Renal cortical epithelial cell (primary cell): ENCODE measurements around the gene COL18A1. TPM values are rescaled to one million over a fixed set of nuclear protein-coding genes. Genes with fewer than 3 reads are reported as not detected.

Experiments
- DNase-seq: peaks from one replicate; pipeline ENCODE4 v3.0.0-alpha.2; 2011; ENCODE audit warnings: low read depth
- total RNA-seq: library from RNA; depleted of rRNA; stranded (reverse); fragments of >200 nt; gene quantifications from 2 replicates; pipeline ENCODE4 v1.2.3, GENCODE V29; 2014

Gene COL18A1
- total RNA-seq, 1 donor from 2014 or later: 672 TPM

DNA sequence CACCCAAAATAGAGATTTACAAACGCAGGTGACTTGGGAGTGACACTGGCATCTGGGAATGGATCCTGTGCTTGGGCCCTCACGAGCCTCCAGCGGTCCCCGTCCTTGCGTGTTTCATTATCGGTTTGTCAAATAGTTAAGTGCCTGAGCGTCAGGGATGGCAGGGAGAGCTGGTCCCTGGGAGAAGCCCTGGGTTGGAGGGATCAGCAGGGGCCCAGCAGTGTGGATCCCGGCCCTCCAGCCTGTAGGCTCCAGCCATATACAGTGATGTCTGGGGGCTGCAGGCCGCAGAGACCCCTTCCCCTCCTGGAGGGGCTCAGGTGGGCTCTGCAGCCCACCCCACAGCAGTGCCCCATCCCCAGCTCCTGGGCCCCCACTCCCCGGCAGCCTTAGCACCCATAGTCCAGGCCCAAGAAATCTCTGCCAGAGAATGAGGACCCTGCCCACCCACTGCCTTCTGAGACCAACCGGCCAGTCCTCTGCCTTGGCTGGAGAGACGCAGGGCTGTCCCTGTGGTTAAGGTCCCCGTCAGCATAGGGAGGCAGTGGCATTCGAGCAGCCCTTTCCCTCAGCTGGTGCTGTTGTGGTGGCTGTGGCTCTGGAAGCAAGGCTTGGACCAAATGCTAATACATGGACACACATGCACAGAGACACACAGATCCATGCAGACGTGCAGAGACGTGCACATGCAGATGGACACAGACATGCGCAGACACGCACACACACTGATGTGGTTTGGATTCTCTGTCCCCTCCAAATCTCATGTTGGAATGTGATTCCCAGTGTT lies 139.7 kb downstream of the COL18A1 start:
- no peak for DNase-seq

DNA sequence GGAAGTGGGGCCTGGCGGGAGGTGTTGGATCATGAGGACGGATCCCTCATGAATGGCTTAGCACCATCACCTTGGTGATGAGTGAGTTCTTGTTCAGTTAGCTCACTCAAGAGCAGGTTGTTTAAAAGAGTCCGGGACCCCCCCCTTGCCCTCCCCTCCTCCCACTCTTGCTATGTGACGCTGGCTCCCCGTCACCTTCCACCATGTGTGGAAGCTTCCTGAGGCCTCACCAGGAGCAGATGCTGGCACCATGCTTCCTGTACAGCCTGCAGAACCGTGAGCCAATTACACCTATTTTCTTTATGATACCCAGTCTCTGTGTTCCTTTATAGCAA lies 140.2 kb downstream of the COL18A1 start:
- DNase-seq: no peak

DNA sequence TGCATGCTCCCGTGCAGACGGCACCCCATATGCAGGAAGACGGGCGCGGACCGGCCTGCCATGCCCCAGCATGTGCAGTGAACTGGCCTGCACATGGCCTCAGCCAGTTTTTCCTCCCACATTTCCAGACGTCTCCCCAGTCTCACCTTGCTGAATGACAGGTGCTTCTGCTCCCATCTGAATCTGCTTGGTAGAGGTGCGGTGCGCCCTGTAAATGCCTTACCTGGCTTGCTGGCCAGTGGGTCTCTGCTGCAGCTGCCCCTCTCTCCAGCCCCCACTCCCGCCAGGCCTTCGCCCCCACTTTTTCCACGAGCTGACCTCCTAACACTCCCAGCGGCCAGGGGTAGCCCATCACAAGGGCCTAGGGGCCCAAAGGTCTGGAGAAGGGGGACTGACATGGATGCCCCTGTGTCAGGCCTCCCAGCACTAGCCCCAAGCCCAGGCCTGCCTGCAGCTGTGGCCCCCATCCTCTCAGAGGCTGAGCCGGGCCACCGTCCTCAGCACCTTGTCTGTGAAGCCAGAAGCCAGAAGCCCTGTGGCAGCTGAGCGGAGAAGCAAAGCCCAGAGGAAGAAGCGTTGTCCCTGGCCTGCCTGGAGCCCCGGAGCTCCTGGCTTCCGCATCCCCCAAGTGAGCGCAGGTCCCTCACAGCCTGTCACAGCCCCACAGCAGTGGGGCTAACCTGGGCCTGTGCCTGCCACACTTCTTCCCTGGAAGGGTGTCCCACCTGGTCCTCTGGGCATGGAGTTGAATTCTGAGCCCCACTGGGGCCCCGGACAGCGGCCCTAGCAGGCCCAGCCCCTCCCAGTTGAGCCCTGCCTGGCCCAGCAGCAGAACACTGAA lies 140.9 kb downstream of the COL18A1 start:
- DNase-seq: no peak

DNA sequence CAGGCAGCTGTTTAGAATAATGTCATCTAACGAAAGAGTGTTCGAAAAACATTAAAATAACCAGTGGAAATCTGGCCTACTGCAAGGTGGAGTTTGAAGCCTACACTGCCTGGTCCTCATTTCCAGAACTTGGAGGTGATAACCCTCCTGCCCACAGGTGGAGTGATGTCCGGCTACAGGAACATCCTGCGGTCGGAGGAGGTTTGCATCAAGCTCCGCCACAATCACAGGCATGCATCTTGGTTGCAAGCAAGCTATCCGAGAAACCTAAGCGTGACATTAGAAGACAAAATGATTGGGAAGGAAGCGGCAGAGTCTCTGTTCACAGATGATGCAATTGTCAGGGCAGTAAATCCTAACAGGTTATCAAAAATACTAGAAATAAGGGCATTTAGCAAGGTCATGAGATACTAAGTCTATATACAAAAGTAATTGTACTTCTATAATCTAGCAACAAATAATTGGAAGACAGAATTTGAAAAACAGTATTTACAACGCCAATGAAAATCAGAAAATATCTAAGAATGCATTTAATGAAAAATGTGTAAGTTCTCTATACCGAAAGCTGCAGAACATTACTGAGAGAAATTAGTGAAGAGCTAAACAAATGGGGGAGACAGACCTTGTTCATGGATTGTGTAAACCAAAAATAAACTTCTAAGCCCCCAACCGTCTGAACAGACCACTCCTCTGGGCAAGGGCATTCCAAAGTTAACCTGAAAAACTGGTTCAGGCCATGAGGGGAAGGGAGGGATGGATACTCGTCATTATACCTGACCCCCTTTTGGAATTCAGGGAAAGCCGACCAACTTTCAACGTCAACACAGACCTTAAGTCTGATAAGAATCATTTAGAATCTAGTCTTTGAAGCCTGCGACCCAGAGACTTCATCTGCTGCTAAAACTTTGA lies 141.9 kb downstream of the COL18A1 start:
- DNase-seq: no peak

DNA sequence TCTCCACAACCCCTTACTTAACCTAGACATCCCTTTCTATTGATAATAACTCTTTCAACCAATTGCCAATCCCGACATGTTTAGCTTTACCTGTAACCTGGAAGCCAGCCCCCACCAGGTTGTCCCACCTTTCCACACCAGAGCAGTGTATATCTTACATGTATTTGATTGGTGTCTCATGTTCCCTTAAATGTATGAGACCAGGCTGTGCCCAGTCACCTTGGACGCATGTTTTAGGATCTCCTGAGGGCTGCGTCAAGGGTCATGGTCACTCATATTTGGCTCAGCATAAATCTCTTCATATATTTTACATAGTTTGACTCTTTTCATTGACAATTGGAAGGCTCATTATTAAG lies 142.6 kb downstream of the COL18A1 start:
- DNase-seq: no peak

DNA sequence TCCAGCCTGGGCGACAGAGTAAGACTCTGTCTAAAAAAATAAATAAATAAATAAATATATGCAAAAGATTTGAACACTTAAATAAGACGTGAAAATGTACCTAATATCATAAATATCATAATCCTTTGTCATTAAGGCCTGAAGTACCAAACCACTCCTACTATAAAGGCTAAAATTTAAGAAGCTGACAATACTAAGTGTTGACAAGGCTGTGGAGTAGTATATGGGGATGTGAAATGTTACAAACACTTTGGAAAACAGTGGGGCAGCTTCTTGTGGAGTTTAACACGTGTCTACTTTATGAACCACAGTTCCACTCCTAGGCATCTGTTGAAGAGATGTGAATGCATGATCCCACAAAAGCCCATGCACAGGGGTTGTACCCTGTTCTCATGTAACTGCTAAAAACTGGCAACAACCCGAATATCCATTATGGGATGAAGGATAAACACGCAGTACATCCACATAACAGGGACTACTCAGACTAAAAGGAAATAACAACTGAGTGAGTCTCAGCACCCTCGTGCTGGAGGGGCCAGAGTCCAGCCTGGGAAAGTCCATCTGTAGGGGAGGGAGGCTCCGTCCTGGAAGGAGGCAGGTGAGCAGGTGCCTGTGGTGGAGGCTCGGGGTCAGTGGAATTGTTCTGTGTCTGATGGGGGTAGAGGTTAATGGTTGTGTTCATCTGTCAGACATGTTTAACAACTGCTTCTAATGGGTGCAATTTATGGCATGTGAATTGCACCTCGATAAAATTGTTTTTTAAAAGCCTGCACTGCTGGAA lies 143.9 kb downstream of the COL18A1 start:
- DNase-seq: peak; percentile 9

DNA sequence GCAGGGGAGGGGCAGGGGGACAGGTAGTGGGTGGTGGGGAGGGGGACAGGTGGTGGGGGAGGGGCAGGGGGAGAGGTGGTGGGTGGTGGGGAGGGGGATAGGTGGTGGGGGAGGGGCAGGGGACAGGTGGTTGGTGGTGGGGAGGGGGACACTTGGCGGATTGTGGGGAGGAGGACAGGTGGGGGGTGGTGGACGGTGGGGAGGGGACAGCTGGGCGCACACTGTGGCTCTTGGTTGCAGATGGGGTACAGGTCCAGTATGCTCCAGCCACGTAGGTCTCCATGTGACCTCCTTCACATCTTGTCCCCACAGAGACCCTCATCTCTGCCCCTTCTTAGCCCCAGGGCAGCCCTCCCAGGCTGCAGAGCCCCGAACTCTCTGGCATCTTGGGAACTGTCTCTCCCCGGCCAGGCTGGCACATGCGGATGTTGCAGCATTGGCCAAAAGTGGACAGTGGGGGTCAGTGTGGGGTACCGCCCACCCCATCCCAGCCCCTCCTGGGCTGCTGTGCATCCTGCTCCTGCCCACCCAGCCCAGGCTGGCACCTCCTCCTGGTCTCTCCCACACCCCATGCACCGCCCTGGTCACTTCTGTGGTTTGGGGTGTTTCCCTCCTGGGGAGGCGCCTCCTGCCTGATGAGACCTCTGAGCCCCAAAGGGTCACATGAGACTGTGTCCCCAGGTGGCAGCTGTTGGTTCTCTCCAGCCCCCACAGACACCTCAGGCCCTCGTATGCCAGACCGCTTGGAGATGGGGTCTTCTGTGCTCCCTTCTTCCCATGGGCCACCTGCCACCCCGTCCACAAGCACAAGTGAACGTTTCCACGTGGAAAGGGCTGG lies 144.9 kb downstream of the COL18A1 start:
- DNase-seq: no peak

DNA sequence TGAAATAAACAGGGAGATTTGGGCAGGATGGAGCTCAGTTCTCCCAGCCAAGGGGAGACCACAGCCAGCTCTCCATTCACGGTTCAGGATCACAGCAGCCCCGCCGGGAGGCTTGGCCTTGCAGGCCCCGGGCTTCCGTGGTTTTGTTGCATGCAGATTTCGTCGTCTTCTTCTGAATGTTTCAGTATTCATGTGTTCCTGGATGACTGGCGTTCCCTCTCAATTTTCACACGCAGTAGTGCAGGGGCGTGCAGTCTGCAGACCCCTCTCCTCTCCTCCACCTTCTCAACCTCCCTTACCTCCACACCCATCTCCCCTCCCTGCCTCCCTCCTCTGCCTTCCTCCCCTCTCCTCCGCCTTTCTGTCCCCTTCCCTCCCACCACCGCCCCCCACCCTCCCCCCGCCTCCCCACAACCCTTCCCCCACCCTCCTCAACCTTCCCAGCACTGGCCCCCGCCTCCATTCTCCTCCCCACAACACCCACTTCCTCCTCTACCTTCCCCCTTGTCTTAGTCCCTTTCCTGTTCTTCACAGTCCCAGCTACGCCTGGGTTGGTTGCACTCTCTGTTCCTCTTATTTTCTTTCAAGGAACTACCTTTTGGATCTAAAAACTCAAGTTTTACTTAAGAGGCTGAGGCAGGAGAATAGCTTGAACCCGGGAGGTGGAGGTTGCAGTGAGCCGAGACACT lies 145.7 kb downstream of the COL18A1 start:
- peak; percentile 16 for DNase-seq

DNA sequence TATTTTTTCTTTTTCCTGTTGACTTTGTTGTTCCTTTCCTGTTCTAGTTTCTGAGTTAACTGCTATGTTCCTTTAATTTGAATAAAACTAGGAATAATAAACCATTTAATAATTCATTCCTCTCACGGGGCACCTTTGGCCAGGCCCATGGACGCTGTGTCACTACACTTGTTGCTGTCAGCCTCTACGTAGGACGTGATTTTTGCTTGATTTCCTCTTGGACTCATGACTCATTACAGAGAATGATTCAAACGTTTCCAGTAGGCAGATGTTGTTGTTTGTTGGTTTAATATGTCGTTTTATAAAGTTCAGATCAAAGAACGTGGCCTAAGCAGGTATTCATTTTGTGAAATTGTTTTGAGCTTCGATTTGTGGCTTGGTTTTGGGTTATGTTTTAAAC lies 146.4 kb downstream of the COL18A1 start:
- DNase-seq: peak; percentile 95

DNA sequence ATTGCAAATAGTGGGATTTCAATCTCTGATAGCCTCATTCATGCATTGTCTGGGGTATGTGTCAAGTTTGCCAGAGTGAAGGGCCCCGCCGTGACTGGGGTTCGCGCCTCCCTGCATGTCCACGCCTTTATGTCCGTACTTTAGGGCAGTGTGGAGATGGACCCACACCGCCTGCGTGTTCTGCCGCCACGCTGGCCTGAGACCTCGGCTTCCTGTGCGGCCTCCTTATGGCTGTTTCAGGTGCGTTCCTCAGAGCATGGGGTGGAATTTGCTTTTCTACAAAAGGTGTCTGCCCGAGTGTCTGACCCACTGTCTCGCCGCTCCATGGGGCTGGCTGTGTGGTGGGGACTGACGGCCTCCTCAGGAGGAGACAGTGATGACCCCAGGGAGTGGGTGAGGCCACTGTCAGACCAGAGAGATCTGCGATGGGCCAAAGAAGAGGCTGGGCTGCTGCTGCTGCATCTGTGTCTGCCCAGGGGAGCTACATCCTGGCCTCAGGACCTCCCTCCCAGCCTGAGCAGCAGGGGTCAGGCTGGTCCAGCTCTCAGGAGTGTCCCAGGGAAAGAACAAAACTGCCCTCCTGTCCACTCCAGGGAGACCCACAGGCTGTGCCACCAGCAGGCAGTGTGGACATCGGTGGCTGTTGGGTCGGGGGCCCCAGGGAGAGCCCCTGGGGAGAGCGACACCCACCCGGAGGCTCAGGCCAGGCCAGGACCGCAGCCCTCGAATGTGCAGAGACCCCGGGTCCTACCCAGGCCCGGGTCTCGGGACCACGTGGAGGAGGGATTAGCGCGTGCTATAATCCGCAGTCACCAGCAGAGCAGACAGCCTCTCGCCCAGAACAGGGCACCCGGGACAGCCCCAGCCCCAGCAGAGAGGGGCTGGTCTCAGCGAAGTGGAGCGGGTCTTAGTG lies 147.1 kb downstream of the COL18A1 start:
- DNase-seq: no peak

DNA sequence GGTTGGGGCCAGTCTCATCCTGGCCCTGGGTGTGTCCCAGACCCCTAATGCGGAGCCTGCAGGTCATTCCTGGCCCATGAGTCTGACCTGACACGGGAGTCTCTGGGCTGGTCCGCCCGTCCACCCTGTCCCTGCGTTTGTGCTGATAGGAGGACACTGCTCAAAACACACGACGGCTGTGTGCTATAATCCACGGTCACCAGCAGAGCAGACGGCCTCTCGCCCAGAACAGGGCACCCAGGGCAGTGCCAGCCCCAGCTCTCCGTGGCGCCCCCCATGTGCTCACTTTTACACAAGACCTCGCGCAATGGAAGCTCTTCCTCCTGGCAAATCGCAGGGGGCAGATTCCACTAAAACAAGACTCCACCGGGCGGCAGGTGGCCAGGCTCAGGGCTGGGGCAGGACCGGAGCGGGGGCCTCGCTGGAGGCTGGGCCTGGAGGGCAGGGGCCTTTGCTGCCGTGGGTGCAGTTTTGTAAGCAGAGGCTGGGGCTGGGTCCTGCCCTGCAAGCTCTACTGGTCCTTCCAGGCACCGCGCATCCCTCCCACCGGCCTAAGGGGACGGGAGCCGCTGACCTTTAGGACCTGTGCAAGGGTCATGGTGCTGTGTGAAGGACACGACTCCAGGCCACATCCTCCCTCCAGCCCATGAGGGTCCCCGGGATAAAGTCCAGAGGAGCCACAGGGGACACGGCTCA lies 147.9 kb downstream of the COL18A1 start:
- no peak for DNase-seq

DNA sequence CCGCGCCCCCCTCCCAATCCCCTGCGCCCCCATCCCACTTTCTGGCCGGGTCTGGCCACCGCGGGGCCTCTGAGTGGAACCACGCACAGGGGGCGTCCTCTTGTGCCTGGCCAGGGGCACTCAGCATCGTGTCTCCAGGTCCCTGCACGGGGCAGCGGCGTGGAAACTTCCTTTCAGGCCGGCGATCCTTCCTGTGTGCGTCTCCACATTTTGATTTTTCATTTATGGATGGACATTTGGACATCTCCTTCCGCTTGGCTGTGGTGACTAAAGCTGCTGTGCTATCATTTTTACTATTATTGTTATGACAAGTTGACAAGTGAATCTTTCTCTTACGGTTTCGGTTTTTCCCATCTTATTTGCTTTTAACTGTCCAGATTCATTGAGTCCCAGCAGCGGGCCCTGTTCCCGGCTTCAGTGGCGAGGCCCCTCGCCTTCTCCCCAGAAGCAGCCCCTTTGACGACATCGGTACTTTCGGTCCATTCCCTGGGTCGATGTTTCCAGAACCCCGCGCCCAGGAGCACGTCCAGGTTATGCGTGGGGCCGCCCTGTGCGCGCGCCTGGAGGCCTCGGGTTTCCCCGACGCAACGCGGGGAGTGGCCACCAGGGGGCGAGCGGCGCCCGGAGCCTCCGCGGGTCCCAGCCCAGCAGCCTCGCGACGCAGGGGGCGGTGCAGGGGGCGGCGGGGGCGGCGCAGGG lies 149.7 kb downstream of the COL18A1 start:
- DNase-seq: peak; percentile 13

DNA sequence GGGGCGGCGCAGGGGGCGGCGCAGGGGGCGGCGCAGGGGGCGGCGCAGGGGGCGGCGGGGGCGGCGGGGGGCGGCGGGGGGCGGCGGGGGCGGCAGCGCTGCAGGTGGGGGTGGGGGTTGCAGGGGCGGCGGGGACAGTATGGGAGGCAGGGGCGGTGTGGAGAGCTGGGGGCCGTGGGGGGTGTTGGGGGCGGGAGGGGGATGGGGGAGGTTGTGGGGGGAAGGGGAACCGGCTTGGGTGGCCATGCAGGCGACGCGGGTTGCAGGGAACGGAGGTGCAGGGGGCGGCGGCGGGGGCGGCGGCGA lies 150.2 kb downstream of the COL18A1 start:
- DNase-seq: no peak

DNA sequence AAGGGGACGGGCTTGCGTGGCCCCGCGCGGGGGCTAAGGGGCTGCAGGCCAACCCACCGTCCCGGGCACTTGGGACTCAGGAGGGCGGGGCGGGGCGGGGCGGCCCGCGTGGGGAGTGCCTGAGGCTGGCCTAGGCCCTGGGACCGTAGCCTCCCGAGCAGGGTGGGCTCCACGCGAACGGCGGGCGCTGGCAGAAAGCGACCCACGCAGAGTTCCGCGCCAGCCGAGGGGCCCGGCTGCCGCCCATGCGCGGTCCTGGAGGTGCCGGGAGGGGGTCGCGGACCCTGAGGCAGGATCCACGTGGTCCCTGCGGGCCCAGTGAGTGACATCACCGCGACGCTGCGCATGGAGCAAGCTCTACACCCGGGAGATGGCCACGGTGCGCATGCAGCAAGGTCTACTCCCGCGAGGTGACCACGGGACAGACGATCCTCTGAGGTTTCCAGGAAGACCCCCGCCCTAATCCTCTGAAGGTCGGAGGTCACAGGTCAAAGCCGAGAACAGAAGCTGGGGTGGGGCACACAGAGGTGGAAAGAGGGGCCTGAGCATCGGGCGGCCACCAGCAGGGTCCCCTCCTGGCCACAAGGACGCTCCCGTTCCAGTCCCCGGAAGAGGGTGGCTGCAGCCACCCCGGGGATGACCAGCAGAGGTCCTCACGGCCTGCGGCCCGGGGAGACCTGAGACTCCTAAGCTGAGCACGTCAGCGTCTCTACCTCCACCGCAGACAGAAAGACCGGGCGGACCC lies 150.8 kb downstream of the COL18A1 start:
- DNase-seq: peak; percentile 64

DNA sequence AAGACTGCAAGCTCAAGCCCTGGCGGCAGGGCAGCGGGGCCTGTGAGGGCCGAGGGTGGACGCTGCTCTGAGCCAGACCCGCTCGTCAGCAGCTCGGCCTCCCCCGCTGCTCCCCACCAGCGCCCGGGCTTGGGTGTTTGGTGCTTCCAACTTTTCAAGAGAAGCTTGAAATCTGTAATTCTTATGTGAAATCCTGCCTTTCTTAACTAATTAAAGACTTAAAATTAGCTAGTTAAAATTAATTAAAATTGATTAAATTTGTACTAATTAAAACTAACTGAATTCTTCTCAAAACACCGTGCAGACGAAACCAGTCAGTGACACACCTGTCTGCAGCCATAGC lies 151.3 kb downstream of the COL18A1 start:
- DNase-seq: no peak

DNA sequence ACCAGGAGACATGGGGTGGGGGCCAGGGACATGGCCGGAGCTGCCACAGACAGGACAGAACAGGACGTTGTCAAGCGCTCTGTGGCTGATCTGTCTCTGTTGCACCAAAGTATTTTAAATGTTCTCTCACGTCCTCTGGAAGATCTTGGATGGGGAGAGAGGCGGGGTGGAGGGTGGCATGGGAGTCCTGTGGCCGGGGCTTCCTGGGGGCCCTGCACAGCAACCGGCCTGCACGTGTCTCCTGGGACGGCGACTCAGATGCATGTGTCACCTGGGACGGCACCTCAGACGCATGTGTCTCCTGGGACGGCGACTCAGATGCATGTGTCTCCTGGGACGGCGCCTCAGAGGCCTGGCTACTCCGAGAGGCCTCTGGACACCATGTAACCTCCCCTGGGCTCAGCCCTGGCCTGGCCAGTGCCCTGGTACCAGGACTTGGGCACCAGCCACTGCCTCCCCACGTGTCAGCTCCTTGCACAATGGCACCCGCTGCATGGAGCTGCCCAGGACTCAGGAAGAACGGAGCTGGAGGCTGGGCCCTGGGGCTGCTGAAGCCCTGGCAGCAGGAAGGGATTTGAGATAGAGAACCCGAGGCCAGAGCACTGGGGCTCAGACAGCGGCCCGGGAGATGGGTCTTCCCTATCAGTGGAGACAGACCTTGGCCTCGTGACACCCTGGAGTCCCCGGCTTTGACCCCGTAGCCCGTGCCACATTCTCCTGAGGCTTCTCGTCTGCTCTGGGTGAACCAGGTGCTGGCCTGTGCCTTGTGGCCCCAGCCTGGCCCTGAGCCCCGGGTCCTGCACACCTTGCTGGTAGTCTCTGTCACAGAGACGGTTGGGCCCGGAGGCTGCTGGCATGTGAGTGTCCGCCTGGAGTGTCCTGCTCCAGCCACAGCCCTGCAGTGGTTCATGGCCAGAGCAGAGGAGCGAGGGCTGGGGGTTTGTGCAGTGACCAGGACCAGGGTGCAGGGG lies 152.0 kb downstream of the COL18A1 start:
- DNase-seq: no peak
